Neural cell (in vitro differentiated cells): ENCODE measurements around the gene BABAM2. TPM values are rescaled to one million over a fixed set of nuclear protein-coding genes. Genes with fewer than 3 reads are reported as not detected.

Source experiments
- H2AFZ ChIP-seq: fragments of 200-600, 300-800 bp; sonication (generic), shearing (Covaris generic); 2 replicates; pipeline ENCODE4 v1.6.0; 2014; ENCODE audit warnings: low read depth, mild to moderate bottlenecking, antibody characterized with exemption, low read length, moderate library complexity
- H3F3A ChIP-seq: fragments of 200-600 bp; shearing (Covaris generic); 2 replicates; pipeline ENCODE4 v1.6.1; 2016; ENCODE audit warnings: mild to moderate bottlenecking, moderate library complexity, mixed read lengths, antibody characterized with exemption, low read length; ENCODE audit not compliant: insufficient read depth, poor library complexity, severe bottlenecking
- H3K27ac ChIP-seq: fragments of 200-600, 300-800 bp; sonication (generic), shearing (Covaris generic); 2 replicates; pipeline ENCODE4 v1.5.1; 2014; ENCODE audit warnings: mild to moderate bottlenecking, low read length, moderate library complexity
- H3K27me3 ChIP-seq: fragments of 300-800, 200-600 bp; sonication (generic), shearing (Covaris generic); 2 replicates; pipeline ENCODE4 v1.6.0; 2014; ENCODE audit warnings: mild to moderate bottlenecking, low read depth, low read length, moderate library complexity; ENCODE audit not compliant: insufficient read depth
- H3K36me3 ChIP-seq: fragments of 300-800, 200-600 bp; sonication (generic), shearing (Covaris generic); 2 replicates; pipeline ENCODE4 v1.5.1; 2014; ENCODE audit warnings: mild to moderate bottlenecking, antibody characterized with exemption, low read length, moderate library complexity; ENCODE audit not compliant: insufficient read depth
- H3K4me2 ChIP-seq: fragments of 300-800, 200-600 bp; sonication (generic), shearing (Covaris generic); 2 replicates; pipeline ENCODE4 v1.6.0; 2014; ENCODE audit warnings: mild to moderate bottlenecking, low read length
- H3K4me3 ChIP-seq: fragments of 300-800, 200-600 bp; sonication (generic), shearing (Covaris generic); 2 replicates; pipeline ENCODE4 v1.5.1; 2014; ENCODE audit warnings: mild to moderate bottlenecking, low read length, moderate library complexity
- H3K79me2 ChIP-seq: fragments of 200-600 bp; shearing (Covaris generic); replicated peaks from 2 replicates; pipeline ENCODE4 v1.6.0; 2014; ENCODE audit warnings: mild to moderate bottlenecking, low read length, moderate library complexity; ENCODE audit not compliant: insufficient read depth
- H3K9ac ChIP-seq: fragments of 300-800, 200-600 bp; sonication (generic), shearing (Covaris generic); 2 replicates; pipeline ENCODE4 v1.6.1; 2016; ENCODE audit warnings: mild to moderate bottlenecking, low read length, mixed read lengths
- H3K9me2 ChIP-seq: fragments of 200-600 bp; shearing (Covaris generic); 2 replicates; pipeline ENCODE4 v1.6.1; 2016; ENCODE audit warnings: mild to moderate bottlenecking, low read length, mixed read lengths; ENCODE audit not compliant: insufficient read depth
- H3K9me3 ChIP-seq: fragments of 200-600, 300-800 bp; sonication (generic), shearing (Covaris generic); 2 replicates; pipeline ENCODE4 v1.6.1; 2016; ENCODE audit warnings: mild to moderate bottlenecking, mixed run types, low read length, moderate library complexity, mixed read lengths
- H4K20me1 ChIP-seq: fragments of 200-600 bp; shearing (Covaris generic); 2 replicates; pipeline ENCODE4 v1.6.1; 2016; ENCODE audit warnings: mild to moderate bottlenecking, mixed run types; ENCODE audit not compliant: insufficient read depth
- EP300 ChIP-seq: fragments of 450-650 bp; conservative IDR thresholded peaks from 2 replicates; pipeline ENCODE4 v1.6.1; 2014; ENCODE audit warnings: antibody characterized with exemption, mild to moderate bottlenecking, moderate library complexity; ENCODE audit not compliant: poor library complexity, severe bottlenecking
- EZH2 ChIP-seq: fragments of 200-600, 300-800 bp; shearing (Covaris generic), sonication (generic); IDR thresholded peaks from 2 replicates; pipeline ENCODE4 v1.6.1; 2014; ENCODE audit warnings: antibody characterized with exemption, low read length, borderline replicate concordance, mild to moderate bottlenecking; ENCODE audit not compliant: insufficient read depth, poor library complexity, severe bottlenecking
- MXI1 ChIP-seq: fragments of 450-650 bp; conservative IDR thresholded peaks from 2 replicates; pipeline ENCODE4 v1.6.1; 2014; ENCODE audit warnings: antibody characterized with exemption, mild to moderate bottlenecking; ENCODE audit not compliant: poor library complexity, severe bottlenecking
- POLR2AphosphoS5 ChIP-seq: IDR thresholded peaks from 2 replicates; pipeline ENCODE4 v1.6.1; 2012
- RAD21 ChIP-seq: fragments of 450-650 bp; conservative IDR thresholded peaks from 2 replicates; pipeline ENCODE4 v1.6.1; 2014; ENCODE audit warnings: antibody characterized with exemption, mild to moderate bottlenecking, moderate library complexity
- SMC3 ChIP-seq: fragments of 450-650 bp; conservative IDR thresholded peaks from 2 replicates; pipeline ENCODE4 v1.6.1; 2014; ENCODE audit warnings: antibody characterized with exemption, mild to moderate bottlenecking, moderate library complexity; ENCODE audit not compliant: poor library complexity
- TAF1 ChIP-seq: IDR thresholded peaks from 2 replicates; pipeline ENCODE4 v1.6.1; 2012; ENCODE audit warnings: low read depth
- polyA plus RNA-seq: library from polyadenylated mRNA; depleted of rRNA; stranded (reverse); fragments of >200 nt; gene quantifications from 2 replicates; pipeline ENCODE4 v1.2.3, GENCODE V29; 2014
- TF ChIP-seq, protein P1 (sequence below): fragments of 450-650 bp; IDR thresholded peaks from 2 replicates; pipeline ENCODE4 v1.5.1; 2014; ENCODE audit warnings: antibody characterized with exemption, mild to moderate bottlenecking, moderate library complexity; ENCODE audit not compliant: poor library complexity, severe bottlenecking
- TF ChIP-seq, protein P2 (sequence below): IDR thresholded peaks from 2 replicates; pipeline ENCODE4 v1.6.1; 2012; ENCODE audit warnings: borderline replicate concordance

BABAM2 gene
- polyA plus RNA-seq, 1 donor from 2014 or later: 15.3 TPM

GRCh38 chr2:28355521-28356094, 465.1 kb downstream of the BABAM2 start:
- H3K9ac ChIP-seq: no peak overlapping the region
- no peak for TF ChIP-seq POLR2AphosphoS5
- TF ChIP-seq, protein P1, sequence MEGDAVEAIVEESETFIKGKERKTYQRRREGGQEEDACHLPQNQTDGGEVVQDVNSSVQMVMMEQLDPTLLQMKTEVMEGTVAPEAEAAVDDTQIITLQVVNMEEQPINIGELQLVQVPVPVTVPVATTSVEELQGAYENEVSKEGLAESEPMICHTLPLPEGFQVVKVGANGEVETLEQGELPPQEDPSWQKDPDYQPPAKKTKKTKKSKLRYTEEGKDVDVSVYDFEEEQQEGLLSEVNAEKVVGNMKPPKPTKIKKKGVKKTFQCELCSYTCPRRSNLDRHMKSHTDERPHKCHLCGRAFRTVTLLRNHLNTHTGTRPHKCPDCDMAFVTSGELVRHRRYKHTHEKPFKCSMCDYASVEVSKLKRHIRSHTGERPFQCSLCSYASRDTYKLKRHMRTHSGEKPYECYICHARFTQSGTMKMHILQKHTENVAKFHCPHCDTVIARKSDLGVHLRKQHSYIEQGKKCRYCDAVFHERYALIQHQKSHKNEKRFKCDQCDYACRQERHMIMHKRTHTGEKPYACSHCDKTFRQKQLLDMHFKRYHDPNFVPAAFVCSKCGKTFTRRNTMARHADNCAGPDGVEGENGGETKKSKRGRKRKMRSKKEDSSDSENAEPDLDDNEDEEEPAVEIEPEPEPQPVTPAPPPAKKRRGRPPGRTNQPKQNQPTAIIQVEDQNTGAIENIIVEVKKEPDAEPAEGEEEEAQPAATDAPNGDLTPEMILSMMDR: no peak
- TF ChIP-seq, protein P2, sequence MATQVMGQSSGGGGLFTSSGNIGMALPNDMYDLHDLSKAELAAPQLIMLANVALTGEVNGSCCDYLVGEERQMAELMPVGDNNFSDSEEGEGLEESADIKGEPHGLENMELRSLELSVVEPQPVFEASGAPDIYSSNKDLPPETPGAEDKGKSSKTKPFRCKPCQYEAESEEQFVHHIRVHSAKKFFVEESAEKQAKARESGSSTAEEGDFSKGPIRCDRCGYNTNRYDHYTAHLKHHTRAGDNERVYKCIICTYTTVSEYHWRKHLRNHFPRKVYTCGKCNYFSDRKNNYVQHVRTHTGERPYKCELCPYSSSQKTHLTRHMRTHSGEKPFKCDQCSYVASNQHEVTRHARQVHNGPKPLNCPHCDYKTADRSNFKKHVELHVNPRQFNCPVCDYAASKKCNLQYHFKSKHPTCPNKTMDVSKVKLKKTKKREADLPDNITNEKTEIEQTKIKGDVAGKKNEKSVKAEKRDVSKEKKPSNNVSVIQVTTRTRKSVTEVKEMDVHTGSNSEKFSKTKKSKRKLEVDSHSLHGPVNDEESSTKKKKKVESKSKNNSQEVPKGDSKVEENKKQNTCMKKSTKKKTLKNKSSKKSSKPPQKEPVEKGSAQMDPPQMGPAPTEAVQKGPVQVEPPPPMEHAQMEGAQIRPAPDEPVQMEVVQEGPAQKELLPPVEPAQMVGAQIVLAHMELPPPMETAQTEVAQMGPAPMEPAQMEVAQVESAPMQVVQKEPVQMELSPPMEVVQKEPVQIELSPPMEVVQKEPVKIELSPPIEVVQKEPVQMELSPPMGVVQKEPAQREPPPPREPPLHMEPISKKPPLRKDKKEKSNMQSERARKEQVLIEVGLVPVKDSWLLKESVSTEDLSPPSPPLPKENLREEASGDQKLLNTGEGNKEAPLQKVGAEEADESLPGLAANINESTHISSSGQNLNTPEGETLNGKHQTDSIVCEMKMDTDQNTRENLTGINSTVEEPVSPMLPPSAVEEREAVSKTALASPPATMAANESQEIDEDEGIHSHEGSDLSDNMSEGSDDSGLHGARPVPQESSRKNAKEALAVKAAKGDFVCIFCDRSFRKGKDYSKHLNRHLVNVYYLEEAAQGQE: no peak
- no peak for TF ChIP-seq TAF1
- TF ChIP-seq MXI1: no peak
- no peak for TF ChIP-seq SMC3
- no peak for TF ChIP-seq EZH2
- no peak for TF ChIP-seq EP300
- TF ChIP-seq RAD21: no peak
- H3K4me2 ChIP-seq: no peak overlapping the region

DNA sequence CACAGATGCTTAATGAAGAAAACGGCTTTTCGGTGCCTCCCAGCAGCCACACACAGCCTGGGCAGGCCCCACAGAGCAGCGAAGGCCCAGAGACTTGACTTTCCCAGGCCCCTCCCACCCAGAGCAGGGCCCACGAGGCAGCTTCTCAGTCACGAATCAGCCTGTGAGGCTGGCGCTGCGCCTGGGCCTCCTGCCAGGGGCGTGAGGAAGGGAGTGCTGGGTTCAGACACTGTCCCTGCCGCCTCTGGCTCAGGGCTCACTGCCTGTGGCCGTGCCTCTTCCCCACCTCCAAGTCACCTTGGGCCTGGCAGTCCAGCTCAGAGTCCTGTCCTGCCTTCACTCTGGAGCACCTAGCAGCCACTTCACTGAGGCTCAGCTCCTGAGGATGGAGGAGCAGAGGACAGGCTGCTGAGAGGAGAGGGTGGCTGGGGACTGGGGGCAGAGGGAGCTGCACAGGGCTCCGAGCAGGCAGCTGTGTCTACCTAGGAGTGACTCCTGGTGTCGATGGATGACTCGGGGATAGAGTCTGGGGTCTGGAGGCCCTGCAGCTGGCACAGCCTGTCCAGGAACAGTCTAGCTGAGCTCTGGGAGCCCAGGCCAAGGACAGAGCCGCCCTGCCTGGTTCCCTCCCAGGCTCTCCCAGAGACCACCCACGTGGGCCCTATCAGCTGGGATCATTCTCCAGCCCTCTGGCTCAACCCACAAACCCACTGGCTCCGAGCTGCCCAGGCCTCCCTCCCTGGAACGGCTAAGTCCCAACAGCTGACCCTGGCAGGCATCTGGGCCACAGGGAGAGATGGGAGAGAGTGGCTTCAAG, 465.8 kb downstream of the BABAM2 start:
- Histone ChIP-seq H3K79me2 (no peaks in the 10 kb centered on the region), H3K9ac (no peak overlapping the region), H3K27ac (no peak overlapping the region), H3K36me3 (no peaks in the 10 kb centered on the region), H3K27me3 (no peaks in the 10 kb centered on the region), H3K9me3 (no peaks in the 10 kb centered on the region), H2AFZ (no peak overlapping the region), H3K4me2 (no peak overlapping the region), H4K20me1 (no peaks in the 10 kb centered on the region), H3K9me2 (no peaks in the 10 kb centered on the region), H3F3A (no peaks in the 10 kb centered on the region), H3K4me3 (no peak overlapping the region)
- TF ChIP-seq RAD21 (no peak), EZH2 (no peak), POLR2AphosphoS5 (no peak), SMC3 (no peak), TAF1 (no peak), MXI1 (no peak), EP300 (no peak)
- TF ChIP-seq, protein P1: no peak
- TF ChIP-seq, protein P2: no peak

More at GRCh38 chr2:28355521-28356094, 465.1 kb downstream of the BABAM2 start:
- no peaks in the 10 kb centered on the region for H3K27me3 ChIP-seq
- H3K9me3 ChIP-seq: no peaks in the 10 kb centered on the region
- no peak overlapping the region for H3K4me3 ChIP-seq
- H4K20me1 ChIP-seq: no peaks in the 10 kb centered on the region
- no peak overlapping the region for H2AFZ ChIP-seq
- H3K27ac ChIP-seq: no peak overlapping the region
- no peaks in the 10 kb centered on the region for H3K79me2 ChIP-seq
- no peaks in the 10 kb centered on the region for H3K36me3 ChIP-seq
- H3K9me2 ChIP-seq: no peaks in the 10 kb centered on the region
- H3F3A ChIP-seq: no peaks in the 10 kb centered on the region
